ENCODE results near the gene ACAD9.

GRCh38 chr3:128858167-128858566, 21.3 kb upstream of the ACAD9 start:
- TF ChIP-seq POLR2A (IDR thresholded peaks at IDR 0.05) = no peak
- TF ChIP-seq CTCF (IDR thresholded peaks at IDR 0.05) = no peak
